Erythroblast (primary cell): ENCODE results near the gene KRT76.

Experiments used
- GATA1 ChIP-seq: IDR thresholded peaks from 2 replicates; pipeline ENCODE4 v1.6.1; 2011; ENCODE audit warnings: low read depth, mild to moderate bottlenecking, control low read depth, low read length, moderate library complexity
- POLR2A ChIP-seq: IDR thresholded peaks from 2 replicates; pipeline ENCODE4 v1.6.1; 2011; ENCODE audit warnings: mild to moderate bottlenecking, low read length

GRCh38 chr12:52823761-52824450 lies 46.8 kb upstream of the KRT76 start:
- no peak for TF ChIP-seq POLR2A
- no peak for TF ChIP-seq GATA1
